Raji (cell line): ENCODE results near the gene DLGAP4.

Experiments used
- POLR2A ChIP-seq: IDR thresholded peaks from 2 replicates; pipeline ENCODE4 v1.6.1; 2011; ENCODE audit warnings: low read depth, low read length, control low read depth; ENCODE audit not compliant: insufficient read depth

DLGAP4 gene

DNA sequence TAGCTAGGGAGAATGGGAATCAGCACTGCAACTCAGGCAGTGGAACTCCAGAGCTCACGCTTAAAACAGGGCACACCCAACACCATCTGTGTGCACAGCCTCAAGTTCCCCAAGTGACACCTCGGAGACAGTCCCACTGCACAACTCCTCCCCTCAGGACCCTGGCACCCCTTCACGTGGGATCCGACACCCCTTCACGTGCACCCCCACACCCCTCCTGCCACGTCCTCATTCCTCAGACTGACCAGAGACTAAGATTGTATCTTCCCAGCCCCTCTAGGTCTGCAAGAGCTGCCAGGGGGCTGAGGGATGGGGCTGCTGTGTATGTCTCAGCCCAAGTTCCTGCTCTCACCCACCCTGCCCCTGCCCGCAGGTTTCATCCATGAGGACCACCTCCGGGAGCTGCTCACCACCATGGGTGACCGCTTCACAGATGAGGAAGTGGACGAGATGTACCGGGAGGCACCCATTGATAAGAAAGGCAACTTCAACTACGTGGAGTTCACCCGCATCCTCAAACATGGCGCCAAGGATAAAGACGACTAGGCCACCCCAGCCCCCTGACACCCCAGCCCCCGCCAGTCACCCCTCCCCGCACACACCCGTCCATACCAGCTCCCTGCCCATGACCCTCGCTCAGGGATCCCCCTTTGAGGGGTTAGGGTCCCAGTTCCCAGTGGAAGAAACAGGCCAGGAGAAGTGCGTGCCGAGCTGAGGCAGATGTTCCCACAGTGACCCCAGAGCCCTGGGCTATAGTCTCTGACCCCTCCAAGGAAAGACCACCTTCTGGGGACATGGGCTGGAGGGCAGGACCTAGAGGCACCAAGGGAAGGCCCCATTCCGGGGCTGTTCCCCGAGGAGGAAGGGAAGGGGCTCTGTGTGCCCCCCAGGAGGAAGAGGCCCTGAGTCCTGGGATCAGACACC lies 242.8 kb downstream of the DLGAP4 start:
- TF ChIP-seq POLR2A: no peak

DNA sequence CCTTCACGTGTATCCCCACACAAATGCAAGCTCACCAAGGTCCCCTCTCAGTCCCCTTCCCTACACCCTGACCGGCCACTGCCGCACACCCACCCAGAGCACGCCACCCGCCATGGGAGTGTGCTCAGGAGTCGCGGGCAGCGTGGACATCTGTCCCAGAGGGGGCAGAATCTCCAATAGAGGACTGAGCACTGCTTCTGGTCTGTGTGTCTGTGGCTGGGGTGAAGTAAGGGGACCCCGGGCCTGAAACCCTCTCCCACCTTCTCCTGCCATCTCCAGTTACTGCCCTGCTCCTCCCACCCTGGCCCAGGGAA lies 243.4 kb downstream of the DLGAP4 start:
- no peak for TF ChIP-seq POLR2A

DNA sequence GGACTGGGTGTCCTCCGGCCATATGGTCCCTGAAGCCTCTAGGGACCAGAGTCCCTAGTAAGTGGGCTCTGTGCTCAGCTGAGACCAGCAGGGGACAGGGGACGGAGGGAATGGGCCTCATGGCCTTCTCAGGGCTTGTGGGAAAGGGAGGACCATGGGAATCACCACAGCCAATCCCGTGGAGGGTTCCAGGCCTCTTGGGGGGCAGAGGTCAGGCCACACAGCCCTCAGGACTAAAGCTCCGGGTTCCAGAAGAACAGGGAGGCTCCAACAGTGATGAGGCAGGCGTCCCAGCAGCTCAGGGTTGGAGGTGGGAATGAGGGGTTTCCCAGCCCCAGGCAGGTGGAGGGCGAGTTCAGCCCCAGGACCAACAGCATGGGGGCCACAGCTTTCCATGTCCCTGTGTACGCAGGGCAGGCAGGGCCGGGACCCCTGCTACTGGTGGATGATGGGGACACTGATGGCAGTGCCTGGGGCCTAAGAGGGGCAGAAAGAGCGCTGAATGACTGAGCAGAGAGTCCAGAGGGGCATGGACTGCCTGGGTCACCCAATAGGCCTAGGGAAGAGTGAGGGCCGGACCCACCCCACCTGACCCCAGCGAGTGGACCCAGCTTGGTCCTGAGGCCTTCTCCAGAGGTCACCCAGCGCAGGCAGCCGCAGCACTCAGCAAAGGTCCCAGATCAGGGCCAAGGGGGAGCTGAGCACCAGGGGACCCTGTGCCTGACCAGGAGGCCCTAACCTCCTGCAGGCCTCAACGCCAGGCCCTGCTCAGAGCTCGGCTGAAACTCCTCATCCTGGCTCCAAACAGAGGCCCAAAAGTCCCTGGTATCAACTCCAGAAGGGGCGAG lies 244.0 kb downstream of the DLGAP4 start:
- no peak for TF ChIP-seq POLR2A

DNA sequence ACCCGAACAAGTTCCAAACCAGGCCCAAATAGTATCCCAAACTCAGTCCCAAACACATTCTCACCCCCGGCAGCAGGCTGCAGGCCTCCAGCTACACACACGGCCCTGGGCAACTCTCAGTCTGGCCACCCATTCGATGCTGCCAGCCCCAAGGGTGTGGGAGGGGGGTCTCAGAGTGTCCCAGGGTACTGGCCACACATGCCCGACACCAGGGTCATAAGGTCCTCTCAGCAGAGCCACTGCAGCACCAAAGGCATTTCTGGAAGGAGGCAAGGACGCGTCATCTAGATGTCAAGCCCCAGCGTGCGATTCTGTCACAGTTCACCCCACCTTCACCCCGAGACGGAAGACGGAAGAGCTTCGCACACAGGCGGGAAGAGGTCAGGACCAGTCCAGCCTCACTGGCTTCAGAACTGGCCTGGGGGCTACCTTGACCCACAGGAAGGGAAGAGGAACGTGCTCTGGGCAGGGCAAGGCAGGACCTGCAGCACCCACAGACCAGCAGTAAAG lies 244.7 kb downstream of the DLGAP4 start:
- TF ChIP-seq POLR2A: no peak

DNA sequence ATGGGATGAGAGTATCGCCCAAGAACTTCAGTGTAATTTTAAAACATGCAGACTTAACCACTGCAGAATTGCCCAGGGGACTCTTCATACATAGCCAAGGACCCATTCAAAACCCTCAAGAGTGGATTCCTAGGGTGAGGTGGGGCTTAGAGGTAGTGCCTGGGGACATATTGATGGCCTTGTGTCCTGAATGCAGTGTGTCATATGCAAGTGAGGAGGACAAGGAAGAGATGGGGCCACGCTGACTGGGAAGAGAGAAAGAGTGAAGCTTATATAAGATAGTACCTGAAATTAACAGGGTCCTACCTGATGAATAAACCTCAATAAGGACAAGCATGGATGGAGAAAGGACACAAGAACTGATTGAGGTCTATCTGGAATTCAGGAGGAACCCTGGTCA lies 249.1 kb downstream of the DLGAP4 start:
- no peak for TF ChIP-seq POLR2A

DNA sequence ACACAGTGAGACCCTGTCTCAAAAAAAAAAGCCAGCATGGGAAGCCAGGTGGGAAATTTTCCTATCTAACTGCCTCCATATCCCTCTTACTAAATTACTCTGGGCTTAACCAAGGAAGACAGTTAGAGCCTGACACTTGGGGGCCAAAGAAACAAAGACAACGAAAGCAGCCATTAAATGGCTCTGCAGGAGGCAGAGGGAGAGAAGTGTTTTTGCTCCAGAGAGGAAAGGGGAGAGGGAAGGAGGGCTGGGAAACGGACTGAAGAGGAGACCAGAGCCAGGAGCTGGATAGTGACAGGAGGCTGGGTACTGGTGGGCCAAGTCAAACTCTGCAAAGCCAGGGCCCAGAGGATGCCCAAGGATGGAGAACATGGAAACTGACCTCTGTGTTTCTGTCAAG lies 256.6 kb downstream of the DLGAP4 start:
- no peak for TF ChIP-seq POLR2A

DNA sequence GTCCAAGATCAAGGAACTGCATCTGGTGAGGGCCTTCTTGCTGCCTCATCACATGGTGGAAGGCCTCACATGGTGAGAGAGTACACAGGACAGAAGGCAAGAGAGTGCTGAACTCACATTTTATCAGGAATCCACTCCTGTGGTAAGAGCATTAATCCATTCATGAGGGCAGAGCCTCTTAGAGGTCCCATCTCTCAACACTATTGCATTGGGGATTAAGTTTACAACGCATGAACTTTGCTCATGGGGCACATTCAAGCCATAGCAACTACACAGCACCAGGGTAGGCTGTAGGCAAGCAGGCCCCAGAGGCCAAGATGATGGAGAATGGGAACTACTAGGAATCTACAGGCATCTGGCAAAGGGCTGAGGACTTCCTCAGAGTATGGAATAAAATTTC lies 257.2 kb downstream of the DLGAP4 start:
- TF ChIP-seq POLR2A: no peak

DNA sequence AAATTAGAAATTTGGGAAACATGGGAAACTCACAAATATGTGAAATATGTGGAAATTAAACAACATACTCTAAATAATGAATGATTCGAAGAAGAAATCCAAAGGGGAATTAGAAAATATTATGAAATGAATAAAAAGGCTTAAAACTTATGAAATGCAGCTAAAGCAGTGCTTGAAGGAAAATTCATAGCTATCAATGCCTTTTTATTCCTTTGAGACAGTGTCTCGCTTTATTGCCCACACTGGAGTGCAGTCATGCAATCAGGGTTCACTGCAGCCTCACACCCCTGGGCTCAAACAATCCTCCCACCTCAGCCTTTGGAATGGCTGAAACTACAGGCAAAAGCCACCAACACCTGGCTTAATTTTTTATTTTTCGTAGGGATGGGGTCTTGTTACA lies 259.4 kb downstream of the DLGAP4 start:
- TF ChIP-seq POLR2A: no peak

DNA sequence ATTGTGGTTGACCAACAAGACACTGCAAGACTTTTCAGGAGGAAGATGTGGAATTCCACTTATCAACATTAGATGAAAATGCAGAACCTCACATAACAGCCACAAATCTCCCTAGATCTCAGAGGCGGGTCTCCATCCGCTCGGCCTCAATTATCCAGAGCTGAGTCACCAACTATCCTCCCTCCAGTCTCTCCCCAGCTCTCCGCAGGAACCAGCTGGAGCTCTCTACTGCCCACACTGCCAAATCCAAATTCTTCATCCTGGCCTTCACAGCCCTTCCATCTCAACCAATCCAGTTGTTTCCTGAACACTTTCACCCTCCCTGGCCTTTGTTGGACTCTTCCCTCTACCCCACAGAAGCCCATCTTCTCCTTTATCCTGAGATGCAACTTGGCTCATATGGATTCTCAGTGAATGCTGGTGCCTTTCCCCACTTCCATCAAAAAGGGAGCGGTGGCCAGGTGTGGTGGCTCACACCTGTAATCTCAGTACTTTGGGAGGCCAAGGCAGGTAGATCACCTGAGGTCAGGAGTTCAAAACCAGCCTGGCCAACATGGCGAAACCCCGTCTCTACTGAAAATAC lies 263.8 kb downstream of the DLGAP4 start:
- no peak for TF ChIP-seq POLR2A

DNA sequence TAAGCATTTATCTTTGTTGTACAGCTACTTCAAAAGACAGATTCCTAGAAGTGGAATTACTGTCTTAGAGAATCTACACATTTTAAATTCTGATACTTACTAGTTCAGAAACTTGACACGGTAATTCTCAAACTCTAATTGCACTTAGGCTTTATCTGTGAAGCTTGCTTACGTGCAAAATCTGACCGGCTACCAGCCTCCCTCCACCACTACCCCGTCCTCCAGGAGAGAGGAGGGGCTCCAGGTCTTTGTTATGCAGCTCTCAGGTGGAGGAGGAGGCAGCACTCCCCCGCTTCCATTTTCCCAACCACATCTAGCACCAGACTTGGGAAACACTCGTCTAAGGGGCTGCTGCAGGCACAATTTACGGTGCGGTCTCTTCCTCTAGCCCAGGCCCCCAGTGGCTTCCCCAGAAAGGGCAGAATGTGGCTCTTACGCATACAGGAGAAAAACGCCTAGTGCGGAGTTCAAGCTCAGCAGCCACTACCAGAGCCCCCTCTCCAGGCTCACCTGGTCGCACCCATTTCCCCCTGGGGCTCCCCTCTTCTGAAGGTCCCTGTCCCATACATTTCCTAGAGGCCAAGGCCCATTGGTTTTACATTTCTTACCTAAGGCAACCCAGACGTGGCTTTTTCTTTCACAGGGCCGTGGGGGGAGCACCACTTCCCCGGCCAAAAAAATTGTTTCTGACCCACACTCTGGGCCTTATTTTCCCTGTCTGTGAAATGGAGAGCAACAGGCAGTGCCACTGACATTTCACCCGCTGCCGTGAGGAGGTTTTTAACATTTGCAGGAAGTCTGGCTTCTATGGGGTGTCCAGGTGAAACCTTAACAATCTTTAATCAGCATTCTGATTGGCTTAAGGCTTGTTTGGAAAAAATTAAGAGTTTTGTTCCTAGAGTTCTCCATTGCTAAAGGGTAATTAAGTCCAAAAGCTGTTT lies 265.7 kb downstream of the DLGAP4 start:
- no peak for TF ChIP-seq POLR2A

DNA sequence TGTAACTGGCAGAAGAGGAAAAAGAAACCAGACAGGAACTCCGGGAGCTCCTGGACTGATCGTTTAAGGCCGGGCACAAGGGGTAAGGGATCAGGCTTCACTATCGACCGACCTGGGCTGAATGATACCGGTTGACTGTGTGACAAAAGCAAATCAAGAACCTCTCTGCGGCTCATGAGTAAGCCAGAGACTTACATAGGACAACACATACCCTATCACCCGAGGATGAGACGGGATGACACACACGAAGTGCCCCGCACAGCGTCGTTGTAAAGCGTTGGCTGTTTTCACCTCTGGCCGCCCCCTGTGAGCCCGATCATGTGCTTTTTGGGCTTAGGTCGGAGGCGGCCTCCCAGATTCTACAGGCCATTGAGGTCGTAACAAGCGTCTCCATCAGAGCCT lies 266.6 kb downstream of the DLGAP4 start:
- TF ChIP-seq POLR2A: no peak

DNA sequence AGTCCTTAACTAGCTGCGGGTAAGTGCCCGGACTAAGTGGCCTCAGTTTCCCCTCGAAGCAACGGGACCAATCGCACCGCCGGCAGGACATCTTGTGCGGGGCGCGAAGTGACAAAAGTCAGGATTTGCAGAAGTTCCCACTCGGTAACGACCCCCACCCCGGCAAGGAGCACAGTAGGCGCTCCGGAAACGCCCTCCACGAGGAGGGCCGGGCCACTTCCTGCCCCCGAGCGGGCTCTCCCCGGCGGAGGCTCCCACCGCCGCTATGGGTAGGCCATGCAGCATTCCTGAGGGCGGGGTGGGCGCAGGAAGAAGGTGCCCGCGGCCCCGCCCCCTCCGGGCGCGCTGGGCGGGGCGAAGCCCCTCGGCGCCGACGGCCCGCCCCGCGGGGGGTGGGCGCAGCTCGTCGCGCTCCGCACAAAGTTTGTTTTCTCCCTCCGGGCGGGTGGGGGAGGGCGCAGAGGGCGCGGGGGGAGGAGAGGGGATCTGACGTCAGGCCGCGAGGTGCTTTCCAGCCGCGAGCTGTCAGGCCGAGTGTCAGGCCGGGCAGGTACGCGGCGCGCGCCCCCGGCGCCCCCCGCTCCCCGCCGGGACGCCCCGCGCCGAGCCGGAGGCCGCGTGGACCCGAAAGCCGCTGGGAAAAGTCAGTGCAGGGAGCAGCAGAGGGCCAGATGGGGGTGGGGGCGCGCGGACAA lies 267.1 kb downstream of the DLGAP4 start, which contains the start of gene TGIF2:
TGIF2 (plus strand) TSS at position 495 of the 695 bp plus-strand sequence. CDS start 5,178 bp downstream, outside the sequence.
- peak; percentile 70 for TF ChIP-seq POLR2A

DNA sequence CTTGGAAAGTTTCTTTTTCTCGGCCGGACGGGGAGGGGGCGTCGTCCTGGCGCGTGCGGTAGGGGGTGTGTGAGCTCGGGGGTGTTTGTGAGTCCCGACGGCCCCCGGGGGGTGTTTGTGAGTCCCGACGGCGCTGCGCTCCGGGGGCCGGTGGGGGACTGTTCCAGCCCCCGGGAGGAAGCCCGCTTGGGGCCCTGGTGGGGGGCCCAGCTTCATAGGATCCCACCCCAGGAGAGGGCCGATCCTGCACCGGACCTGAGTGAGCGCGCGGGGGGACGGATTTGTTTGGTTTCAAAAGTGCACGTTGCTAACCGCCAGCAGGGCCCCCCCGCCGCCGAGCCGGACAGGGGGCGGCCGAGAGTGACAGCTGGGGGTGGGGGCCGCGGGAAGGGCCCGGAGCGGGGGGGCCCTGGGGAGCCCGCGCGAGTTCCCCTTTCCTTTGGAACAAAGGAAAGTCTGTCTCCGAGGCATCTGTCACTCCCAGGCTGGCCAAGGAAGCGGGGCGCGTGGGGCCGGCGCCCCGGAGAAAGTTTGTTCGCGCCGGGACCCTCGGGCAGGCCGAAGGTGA lies 267.7 kb downstream of the DLGAP4 start:
- TF ChIP-seq POLR2A: no peak
